PFSK-1 (cell line): ENCODE data around the gene TOLLIP.

Source experiments
- FOXP2 ChIP-seq: optimal IDR thresholded peaks from 2 replicates; pipeline ENCODE3; 2011; ENCODE audit warnings: borderline replicate concordance, control low read depth, inconsistent platforms; ENCODE audit not compliant: insufficient read depth; ENCODE audit errors: extremely low read length, extremely low read depth
- POLR2AphosphoS5 ChIP-seq: IDR thresholded peaks from 2 replicates; pipeline ENCODE4 v1.6.1; 2012; ENCODE audit warnings: low read depth, mild to moderate bottlenecking, control low read depth, low read length, moderate library complexity
- SIN3A ChIP-seq: IDR thresholded peaks from 2 replicates; pipeline ENCODE4 v1.6.1; 2012; ENCODE audit warnings: mild to moderate bottlenecking, low read length, moderate library complexity, borderline replicate concordance; ENCODE audit not compliant: insufficient read depth
- TAF1 ChIP-seq: IDR thresholded peaks from 2 replicates; pipeline ENCODE4 v1.6.1; 2012; ENCODE audit warnings: low read length, control low read depth, borderline replicate concordance; ENCODE audit not compliant: insufficient read depth
- TF ChIP-seq, protein P1 (sequence below), 2 experiments: IDR thresholded peaks; 2 replicates each; pipeline versions ENCODE4 v1.6.1 to v1.8.0; 2011 to 2012; ENCODE audit warnings: low read depth in 2 of 2, low read length in 2 of 2, control low read depth in 1 of 2, inconsistent platforms in 1 of 2, mild to moderate bottlenecking in 1 of 2, moderate library complexity in 1 of 2; ENCODE audit not compliant: insufficient read depth in 1 of 2

The TOLLIP gene

DNA sequence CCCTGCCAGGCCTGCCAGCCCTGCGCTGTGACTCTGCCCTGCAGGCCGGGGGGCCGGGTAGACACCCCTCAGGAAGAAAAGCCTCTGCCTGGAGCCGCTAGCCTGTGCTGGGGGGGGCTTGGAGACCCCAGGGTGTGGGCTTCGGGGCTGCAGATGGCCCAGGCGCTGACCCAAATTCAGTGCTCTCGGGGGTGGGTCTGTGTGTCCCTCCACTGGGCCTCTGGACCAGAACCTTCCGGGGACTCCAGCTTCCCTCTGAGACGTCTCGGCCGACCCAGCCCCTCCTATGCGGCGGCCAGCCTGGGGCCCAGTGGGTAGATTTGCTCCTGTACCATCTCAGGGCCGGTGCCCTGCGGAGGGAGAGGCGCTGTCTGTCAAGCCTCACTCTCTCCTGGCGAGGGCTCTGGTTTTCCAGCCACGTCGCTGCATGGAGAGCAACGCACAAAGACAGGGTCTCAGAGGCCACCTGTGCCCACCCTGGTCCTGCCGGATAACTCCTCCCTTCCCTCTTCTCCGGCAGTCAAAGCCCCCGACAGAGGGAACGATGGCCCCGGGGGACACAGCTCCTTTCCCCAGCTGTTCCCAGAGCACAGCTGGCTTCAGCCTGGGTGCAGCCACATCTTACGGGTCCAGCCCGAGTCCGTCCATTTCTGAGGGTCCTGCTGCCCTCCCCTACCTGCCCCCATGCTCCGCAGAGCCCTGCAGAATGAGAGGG lies 40.1 kb upstream of the TOLLIP start:
- TF ChIP-seq TAF1 (no peak), POLR2AphosphoS5 (no peak), SIN3A (no peak), FOXP2 (no peak)
- TF ChIP-seq, protein P1, sequence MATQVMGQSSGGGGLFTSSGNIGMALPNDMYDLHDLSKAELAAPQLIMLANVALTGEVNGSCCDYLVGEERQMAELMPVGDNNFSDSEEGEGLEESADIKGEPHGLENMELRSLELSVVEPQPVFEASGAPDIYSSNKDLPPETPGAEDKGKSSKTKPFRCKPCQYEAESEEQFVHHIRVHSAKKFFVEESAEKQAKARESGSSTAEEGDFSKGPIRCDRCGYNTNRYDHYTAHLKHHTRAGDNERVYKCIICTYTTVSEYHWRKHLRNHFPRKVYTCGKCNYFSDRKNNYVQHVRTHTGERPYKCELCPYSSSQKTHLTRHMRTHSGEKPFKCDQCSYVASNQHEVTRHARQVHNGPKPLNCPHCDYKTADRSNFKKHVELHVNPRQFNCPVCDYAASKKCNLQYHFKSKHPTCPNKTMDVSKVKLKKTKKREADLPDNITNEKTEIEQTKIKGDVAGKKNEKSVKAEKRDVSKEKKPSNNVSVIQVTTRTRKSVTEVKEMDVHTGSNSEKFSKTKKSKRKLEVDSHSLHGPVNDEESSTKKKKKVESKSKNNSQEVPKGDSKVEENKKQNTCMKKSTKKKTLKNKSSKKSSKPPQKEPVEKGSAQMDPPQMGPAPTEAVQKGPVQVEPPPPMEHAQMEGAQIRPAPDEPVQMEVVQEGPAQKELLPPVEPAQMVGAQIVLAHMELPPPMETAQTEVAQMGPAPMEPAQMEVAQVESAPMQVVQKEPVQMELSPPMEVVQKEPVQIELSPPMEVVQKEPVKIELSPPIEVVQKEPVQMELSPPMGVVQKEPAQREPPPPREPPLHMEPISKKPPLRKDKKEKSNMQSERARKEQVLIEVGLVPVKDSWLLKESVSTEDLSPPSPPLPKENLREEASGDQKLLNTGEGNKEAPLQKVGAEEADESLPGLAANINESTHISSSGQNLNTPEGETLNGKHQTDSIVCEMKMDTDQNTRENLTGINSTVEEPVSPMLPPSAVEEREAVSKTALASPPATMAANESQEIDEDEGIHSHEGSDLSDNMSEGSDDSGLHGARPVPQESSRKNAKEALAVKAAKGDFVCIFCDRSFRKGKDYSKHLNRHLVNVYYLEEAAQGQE (IDR thresholded peaks at IDR 0.05; ENCODE audit: insufficient read depth in 1 of 2, low read depth in 2 of 2, low read length in 2 of 2) = no peak

DNA sequence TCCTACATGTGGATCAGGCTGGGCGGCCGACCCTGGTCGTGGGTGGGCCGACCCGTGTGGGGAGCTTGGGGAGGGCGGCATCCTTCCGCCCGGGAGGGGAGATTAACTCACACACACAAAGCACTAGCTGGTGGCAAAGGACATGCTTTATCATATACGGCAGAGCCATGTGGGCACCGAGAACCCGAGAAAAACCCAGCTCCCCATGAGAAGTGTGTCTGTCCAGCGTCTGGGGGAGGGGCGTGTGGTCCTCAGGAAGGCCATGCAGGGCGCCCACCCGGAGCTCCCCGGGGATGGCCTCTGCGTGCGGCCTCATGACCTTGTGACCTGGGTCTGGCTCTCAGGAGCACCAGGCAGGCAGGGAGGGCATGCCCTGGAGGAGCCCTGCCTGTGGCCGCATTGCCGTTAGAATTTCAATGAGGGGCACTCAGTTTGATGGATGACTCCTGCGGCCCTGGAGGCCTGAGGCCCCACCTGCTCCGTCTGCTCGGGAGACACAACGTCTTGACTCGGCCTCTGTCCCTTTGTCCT lies 39.4 kb upstream of the TOLLIP start:
- TF ChIP-seq, protein P1 (IDR thresholded peaks at IDR 0.05; ENCODE audit: insufficient read depth in 1 of 2, low read depth in 2 of 2, low read length in 2 of 2) = no peak
- TF ChIP-seq TAF1 = no peak
- TF ChIP-seq SIN3A = no peak

DNA sequence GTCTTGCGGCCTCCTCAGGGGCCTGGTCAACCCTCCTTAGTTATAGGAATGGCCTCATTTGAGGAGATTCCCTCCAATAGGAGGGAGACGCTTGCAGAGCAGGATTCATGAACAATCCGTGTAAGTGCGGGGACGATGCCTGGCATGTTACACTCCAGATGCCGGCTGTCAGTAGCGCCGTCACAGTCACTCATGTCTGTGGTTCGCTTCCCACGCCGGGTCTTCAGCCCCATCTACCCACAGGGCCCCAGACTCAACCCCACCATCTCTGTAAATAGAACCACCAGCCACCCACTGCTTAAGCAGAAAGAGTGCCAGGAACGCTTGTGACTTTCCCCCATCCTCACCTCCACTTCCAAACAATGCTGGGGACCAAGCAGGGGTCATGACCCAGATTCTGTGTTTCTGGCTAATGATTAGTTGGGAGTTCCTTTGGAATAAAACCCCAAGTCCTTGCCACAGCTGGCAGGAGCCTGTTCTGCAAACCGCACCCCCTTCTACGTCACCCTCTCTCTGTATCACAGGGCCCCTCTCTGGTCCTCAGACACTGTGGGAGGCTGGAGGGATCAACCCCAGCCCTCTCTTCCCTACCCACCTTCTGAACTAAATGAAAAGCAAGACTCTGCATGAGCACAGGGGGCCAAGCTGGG lies 38.8 kb upstream of the TOLLIP start:
- no peak for TF ChIP-seq POLR2AphosphoS5
- TF ChIP-seq TAF1 = no peak

DNA sequence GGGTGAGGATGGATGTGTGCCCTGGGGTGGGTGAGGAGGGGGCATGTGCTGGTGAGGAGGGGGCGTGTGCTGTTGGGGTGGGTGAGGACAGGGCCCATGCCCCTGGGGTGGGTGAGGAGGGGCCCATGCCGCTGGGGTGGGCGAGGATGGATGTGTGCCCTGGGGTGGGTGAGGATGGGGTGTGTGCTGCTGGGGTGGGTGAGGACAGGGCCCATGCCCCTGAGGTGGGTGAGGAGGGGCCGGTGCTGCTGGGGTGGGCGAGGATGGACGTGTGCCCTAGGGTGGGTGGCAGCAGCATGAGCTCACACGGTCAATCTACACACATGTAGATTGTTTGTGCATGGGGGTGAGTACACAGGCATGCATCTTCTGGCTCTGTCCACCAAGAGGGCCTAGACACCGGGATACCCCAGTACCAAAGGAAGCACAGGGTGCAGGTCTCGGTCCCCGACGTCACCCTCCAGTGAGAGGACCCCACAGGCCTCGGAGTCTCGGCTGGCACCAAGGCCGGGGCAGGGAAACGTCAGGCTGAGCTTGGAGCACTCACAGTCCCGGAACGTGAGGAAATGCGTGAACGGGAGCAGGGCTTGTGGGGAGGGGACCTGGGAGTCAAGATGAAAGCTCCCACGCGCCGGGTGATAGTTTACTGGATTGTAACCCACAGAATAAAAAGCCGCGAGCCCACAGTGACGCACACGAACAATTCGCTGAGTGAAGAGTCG lies 37.4 kb upstream of the TOLLIP start:
- TF ChIP-seq SIN3A = no peak
- TF ChIP-seq, protein P1 (IDR thresholded peaks at IDR 0.05; ENCODE audit: insufficient read depth in 1 of 2, low read depth in 2 of 2, low read length in 2 of 2) = no peak
- TF ChIP-seq TAF1 = no peak
- TF ChIP-seq POLR2AphosphoS5 = no peak
- no peak for TF ChIP-seq FOXP2

DNA sequence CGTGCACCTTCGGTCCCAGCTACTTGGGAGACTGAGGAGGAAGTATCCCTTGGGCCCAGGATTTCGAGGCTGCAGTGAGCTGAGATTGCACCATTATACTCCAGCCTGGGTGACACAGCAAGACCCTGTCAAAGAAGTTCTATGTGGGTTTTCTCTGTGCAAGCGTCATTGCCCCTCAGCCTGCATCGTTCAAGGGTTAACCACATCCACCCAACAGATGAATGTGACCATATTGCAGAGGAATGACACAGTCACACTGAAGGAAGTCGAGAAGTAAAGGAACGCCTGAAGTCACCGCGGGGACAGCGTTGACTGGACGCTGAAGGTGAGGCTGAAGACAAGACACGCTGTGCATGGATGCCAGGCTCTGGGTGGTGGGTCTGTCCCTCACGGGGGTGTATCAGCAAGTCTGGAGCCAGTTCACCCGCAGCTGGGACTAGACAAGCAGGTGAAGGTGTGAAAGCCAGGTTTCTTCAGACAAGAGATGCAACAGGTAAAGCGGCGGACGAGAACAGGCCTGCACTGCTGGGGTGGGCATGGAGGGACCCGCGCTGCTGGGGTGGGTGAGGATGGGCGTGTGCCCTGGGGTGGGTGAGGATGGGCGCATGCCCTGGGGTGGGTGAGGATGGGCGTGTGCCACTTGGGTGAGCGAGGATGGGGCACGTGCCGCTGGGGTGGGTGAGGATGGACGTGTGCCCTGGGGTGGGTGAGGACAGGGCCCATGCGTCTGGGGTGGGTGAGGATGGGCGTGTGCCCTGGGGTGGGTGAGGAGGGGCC lies 36.5 kb upstream of the TOLLIP start:
- TF ChIP-seq TAF1 (no peak), SIN3A (no peak), POLR2AphosphoS5 (no peak), FOXP2 (no peak)
- TF ChIP-seq, protein P1 (IDR thresholded peaks at IDR 0.05; ENCODE audit: insufficient read depth in 1 of 2, low read depth in 2 of 2, low read length in 2 of 2) = no peak
